Inferior parietal cortex (tissue), 1 donor: ENCODE measurements around the gene GRK5.
"Not testable (repeated sequence)": the region's sequence is repeated elsewhere in the genome, so short reads cannot be mapped to it uniquely, and the experiment has no call there.

ENCODE experiments used
- DNase-seq: peaks from one replicate; pipeline ENCODE4 v3.0.0-alpha.2; 2016; ENCODE audit errors: extremely low spot score

Gene GRK5

GRCh38 chr10:119273413-119273812, 66.0 kb downstream of the GRK5 start:
- no peak for DNase-seq

GRCh38 chr10:119274519-119275045, 67.2 kb downstream of the GRK5 start:
- DNase-seq = no peak

DNA sequence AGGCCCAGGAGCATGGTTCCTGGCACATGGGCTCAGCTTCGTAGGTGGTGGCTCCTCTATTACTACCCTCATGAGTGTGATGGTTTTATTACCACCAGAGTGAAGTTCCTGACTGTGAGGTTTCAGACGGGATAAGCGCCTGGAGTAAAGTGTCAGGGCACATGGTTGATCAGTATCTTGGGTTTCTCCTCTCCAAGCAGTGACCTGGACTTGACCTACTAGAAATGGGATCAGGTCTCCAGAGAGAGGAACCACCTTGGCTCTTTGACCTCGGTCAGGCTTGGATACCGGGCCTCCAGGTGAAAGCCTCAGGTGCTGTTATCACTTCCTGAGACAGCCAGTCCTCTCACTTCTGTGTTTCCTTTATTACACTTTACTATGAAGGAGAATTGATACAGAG, 67.7 kb downstream of the GRK5 start:
- no peak for DNase-seq

GRCh38 chr10:119276194-119276593, 68.8 kb downstream of the GRK5 start:
- DNase-seq = not testable (repeated sequence)

DNA sequence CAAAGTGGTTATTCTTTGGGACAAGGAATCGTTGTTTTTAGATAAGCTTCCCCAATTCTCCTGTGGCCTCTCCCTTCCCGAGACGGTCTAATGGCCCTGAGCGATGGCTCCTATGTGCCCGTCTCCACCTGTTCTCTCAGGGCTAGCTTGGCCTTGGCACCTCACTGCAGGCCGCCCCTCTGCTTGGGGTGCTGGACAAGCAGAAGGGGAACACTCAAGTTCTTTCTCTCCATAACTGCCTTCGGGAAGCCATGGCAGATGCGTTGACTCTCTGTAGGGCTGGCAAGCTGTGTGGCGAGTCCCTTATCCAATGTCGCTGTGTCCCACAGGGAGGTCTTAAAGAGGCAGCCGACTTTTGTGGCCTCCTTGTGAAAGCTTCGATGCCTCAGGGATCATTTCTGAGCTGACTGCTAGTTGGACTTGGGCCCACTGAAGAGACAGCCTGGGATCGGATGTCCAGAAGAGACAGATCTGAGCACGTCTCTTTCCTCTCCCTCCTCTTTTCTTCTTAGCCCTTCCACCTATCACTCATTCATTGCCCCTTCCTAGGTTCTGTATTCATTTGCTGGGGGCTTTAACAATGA, 70.8 kb downstream of the GRK5 start:
- no peak for DNase-seq

DNA sequence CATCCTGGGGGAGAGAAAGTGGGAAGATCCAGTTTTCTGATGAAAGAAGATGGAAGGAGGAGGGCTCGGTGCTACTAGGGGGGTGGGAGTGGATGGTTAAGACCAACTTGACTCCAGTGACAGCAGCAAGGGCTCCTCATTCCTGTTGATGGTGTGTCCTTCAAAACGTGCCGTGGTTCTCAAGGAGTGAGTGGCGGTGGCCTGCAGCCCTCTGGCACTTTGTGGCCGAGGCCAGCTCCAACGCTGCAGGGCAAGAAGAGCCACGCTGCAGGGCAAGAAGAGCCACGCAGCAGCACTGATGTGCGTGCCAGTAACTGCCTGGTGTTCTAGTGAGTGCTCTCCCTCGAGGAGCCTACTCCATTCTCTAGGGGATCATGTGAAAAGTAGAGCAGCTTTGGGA, 72.1 kb downstream of the GRK5 start:
- DNase-seq = no peak

DNA sequence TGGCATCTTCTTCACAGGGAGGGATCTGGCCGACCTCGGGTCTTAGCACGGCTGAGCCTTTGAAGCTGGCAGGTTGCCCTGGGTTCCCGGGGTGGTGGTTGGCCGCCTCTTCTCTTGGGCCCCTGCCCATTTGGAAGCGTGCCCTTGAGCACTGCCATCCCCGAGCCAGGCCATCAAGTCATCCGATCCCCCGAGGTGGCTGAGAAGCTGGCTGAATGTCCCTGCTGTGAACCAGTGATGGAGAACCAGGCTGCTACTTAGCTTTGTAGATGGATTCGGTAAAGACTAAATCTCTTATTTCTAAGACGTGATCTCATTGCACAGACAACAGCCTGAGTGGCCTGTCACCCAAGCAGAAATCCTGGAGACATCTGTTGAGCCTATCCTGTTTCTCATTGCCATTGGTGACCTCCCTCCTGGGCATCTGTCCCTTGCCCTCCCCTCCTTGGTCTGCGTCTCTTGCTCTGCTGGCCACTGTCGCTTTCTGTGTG, 74.3 kb downstream of the GRK5 start:
- peak; percentile 38 for DNase-seq

GRCh38 chr10:119282446-119282845, 75.1 kb downstream of the GRK5 start:
- DNase-seq = no peak

GRCh38 chr10:119283387-119283786, 76.0 kb downstream of the GRK5 start:
- no peak for DNase-seq

- DNase-seq = no peak
Observed at GRCh38 chr10:119283818-119284217, 76.4 kb downstream of the GRK5 start.

- no peak for DNase-seq
Observed at GRCh38 chr10:119284679-119285096, 77.3 kb downstream of the GRK5 start.

DNA sequence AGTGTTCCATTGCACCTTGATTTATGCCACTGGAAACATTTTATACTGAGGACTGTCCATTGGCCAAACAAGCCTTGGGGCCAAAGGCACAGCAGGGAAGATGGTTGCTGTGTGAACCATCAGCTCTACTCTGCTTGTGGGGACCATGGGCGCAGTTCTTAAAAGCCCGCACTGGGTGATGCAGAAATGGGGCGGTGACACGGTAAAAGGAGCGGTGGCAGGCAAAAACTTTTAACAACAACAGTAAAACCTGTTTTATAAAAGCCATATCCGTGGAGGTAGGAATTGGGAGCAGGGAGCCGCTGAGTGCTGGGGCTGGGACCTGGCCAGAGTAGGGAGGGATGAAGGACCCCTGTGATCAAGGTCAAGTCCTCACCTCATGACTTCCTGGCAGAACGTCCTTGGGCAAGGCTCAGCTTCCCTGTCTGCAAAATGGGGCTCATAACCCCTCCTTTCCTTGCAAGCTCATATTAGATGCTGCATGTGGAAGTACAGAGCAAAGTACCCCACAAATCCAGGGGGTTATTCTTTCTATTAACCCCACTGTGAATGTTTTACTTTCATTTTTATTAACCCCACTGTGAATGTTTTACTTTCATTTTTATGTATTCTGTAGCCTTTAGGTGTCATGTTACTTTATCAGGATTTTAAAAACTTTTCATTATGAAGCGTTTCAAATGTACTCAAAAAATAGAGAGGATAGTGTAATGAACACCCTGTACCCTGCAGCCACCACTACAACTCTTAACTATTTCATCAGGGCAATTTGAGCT, 78.3 kb downstream of the GRK5 start:
- no peak for DNase-seq

GRCh38 chr10:119286516-119286915, 79.1 kb downstream of the GRK5 start:
- DNase-seq = no peak

- no peak for DNase-seq
Observed at GRCh38 chr10:119286983-119287633, 79.7 kb downstream of the GRK5 start.

- no peak for DNase-seq
Observed at GRCh38 chr10:119288574-119289001, 81.2 kb downstream of the GRK5 start.

DNA sequence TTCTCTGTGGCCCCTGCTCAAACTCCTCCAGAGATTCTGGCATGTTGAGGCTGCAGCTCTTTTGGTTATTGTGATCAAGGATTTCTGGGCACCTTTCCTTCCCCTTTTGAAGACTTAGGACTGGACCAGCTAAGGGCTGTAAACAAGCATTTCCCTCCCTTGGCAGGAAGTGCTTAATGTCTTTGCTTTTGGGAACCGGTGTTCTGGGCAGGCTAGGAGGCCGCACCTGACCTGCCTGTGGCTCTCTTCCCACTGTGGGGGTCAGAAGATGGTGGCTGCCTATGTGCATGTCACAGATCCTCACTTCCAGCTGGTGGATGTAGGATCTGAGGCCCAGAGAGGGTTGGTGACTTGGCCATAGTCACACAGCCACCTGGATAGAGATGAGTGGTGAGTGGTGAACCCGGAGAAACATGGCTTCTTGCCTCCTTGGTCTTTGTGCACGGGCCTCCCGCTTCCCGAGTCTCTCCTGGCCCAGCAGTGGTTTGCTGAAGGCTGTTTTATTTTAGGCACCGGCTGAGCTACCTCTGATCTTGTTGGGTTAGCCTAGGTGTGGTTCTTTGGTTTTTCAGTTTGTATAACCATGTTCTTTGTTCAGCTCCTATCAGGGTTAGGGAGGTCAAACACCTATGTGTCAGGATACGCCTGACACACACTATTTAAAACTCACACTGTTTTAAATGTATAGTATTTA, 82.0 kb downstream of the GRK5 start:
- no peak for DNase-seq

DNA sequence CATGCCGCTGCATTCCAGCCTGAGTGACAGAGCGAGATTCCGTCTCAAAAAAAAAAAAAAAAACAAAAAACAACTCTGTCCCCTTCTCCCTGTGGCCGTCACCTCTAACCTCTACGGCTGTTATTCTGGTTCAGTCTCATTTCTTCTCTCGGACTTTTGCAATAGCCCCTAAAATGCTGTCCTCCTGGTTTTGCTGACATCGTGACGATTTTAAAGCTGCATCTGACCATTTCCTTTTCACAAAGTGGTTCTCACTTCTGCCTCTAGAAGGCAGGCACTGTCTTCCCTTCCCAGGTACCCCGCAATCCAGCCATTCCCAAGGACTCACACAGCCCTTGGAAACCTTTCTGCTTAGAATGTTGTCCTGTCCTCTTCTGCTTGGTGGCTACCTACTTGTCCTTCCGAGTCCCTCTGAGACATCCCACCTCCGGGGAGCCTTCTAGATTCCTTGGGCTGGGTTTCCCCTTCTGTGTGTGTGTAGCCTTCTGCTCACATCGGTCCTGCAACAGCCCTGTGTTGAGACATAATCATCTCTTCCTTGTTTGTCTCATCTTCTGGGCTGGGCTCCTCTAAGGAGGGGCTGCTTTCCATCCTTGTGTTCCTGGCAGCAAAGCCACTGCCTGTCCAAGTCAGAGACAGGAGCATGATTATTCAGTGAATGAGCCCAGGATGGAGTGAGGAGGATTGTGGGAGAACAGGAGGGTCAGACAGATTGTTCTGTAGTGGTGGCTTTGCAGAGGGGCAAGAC, 83.1 kb downstream of the GRK5 start:
- no peak for DNase-seq

GRCh38 chr10:119291223-119291900, 84.0 kb downstream of the GRK5 start:
- no peak for DNase-seq

DNA sequence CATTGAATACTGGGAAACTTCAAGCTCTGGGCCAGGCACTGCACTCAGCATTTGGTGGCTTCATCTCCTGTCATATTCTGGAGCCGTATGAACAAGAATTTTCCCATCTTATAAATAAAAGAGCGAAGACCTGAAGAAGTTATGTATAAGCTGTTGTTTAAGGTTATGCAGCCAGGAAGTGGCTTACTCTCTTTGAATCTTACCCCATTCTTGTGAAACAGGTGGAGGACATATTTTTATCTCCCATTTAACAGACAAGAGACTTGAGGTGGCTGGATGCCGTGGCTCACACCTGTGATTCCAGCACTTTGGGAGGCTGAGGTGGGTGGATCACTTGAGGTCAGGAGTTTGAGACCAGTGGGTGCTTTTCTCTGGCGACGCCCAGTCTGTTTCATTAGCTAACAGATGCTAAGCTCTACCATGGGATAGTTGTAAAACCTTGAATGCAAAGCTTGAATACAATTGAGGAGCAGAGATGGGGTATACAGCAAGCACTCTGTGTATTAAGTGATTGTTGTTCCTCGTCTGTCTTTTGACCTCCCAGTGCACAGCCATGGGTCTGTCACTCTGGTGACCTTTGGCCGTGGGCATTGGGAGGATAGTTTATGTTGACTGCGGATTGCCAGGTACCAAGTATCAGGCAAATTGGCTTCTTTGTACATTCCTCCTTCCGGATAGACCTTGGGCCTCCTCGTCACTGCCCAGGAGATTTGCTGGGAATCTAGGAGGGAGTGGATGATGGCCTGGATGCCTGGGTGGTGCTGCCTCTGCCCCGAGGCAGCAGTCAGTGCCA, 85.8 kb downstream of the GRK5 start:
- no peak for DNase-seq

DNA sequence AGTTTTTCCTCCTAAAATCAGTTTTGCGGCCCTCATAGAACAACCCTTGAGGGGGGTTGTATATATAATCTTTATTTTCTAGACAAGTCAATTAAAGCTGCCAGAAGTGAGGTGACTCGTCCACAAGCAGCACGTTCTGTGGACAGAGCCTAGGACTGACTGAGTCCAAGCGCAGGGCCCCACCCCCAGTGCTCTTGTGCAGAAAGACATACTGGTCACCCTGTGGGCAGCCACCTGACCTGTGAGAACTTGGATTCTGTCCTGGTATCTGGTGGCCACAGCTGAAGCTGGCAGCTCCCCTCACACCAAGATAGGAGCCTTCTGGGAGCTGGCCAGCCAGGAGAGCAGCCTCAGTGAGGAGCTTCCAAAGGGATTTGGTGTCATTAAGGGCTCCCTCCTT, 89.3 kb downstream of the GRK5 start:
- no peak for DNase-seq
